ENCODE results near the gene CGREF1.

CGREF1 gene

GRCh38 chr2:27118525-27119329 lies at the start of gene CGREF1:
TSS of gene CGREF1 (minus strand) at chr2:27119128. CDS start at chr2:27104366, 14,762 bp downstream.
- DNase-seq (ENCODE audit: low read depth): no peak

GRCh38 chr2:27164960-27165763 lies 46.2 kb upstream of the CGREF1 start:
- no peak for DNase-seq (ENCODE audit: low read depth)

- no peak for DNase-seq (ENCODE audit: low read depth)
Observed at GRCh38 chr2:27162151-27163121, 43.5 kb upstream of the CGREF1 start.

- DNase-seq (ENCODE audit: low read depth): no peak
Observed at GRCh38 chr2:27160191-27160590, 41.3 kb upstream of the CGREF1 start.

- no peak for DNase-seq (ENCODE audit: low read depth)
Observed at GRCh38 chr2:27159271-27159670, 40.3 kb upstream of the CGREF1 start.

- DNase-seq (ENCODE audit: low read depth): no peak
Observed at GRCh38 chr2:27158468-27158867, 39.5 kb upstream of the CGREF1 start.

- DNase-seq (ENCODE audit: low read depth): no peak
Observed at GRCh38 chr2:27155069-27155520, 36.2 kb upstream of the CGREF1 start.

GRCh38 chr2:27154488-27154887 lies 35.6 kb upstream of the CGREF1 start:
- DNase-seq (ENCODE audit: low read depth): no peak

- DNase-seq (ENCODE audit: low read depth): no peak
Observed at GRCh38 chr2:27152796-27153464, 34.0 kb upstream of the CGREF1 start.

GRCh38 chr2:27152102-27152795 lies 33.3 kb upstream of the CGREF1 start:
- no peak for DNase-seq (ENCODE audit: low read depth)

GRCh38 chr2:27150639-27151230 lies 31.8 kb upstream of the CGREF1 start:
- no peak for DNase-seq (ENCODE audit: low read depth)

GRCh38 chr2:27149570-27150405 lies 30.9 kb upstream of the CGREF1 start:
- DNase-seq (ENCODE audit: low read depth): no peak

- DNase-seq (ENCODE audit: low read depth): no peak
Observed at GRCh38 chr2:27148801-27149439, 30.0 kb upstream of the CGREF1 start, which contains the start of gene TCF23. TSS of gene TCF23 (plus strand) at chr2:27149004. CDS start at chr2:27149134, 130 bp downstream.

- DNase-seq (ENCODE audit: low read depth): no peak
Observed at GRCh38 chr2:27147935-27148334, 29.0 kb upstream of the CGREF1 start.

- no peak for DNase-seq (ENCODE audit: low read depth)
Observed at GRCh38 chr2:27145682-27146081, 26.8 kb upstream of the CGREF1 start.

- no peak for DNase-seq (ENCODE audit: low read depth)
Observed at GRCh38 chr2:27143285-27143684, 24.4 kb upstream of the CGREF1 start.

- DNase-seq (ENCODE audit: low read depth): no peak
Observed at GRCh38 chr2:27139310-27139709, 20.4 kb upstream of the CGREF1 start, which contains the start of gene PRR30. TSS of gene PRR30 (minus strand) at chr2:27139410. CDS start at chr2:27138329, 1,081 bp downstream.

GRCh38 chr2:27138111-27138510 lies 19.2 kb upstream of the CGREF1 start:
- no peak for DNase-seq (ENCODE audit: low read depth)
